HG03064 (cell line): ENCODE measurements around the gene SIN3B.
"Not testable (repeated sequence)": the region's sequence is repeated elsewhere in the genome, so short reads cannot be mapped to it uniquely, and the experiment has no call there.

Source experiments
- ATAC-seq: cut with Tn5 transposase; IDR thresholded peaks from one replicate; pipeline ENCODE4 v1.9.1; 2021; ENCODE audit warnings: low read depth; ENCODE audit not compliant: unreplicated experiment

The SIN3B gene

GRCh38 chr19:16862826-16863415 is 33.7 kb downstream of the SIN3B start:
- ATAC-seq, result no peak

DNA sequence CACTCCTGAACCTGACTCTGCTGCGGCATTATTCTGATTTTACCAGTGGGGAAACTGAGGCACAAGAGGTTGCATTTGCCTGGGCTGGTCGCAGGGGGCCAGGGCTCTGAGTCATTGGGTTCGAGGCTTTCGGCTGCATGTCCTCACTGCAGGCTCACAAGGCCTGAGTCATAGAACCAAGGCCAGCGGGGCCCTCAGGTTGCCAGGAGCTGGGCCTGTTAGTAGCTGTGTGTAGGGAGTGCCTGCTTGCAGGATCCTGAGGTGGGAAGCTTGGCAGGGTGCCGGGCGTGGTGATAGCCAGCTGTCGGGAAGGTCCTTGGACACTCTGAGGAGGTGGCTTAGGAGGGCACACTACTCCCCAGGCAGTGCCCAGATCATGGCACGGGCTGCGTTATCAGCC is 38.0 kb downstream of the SIN3B start:
- ATAC-seq, result no peak

- no peak for ATAC-seq
Measured at GRCh38 chr19:16868423-16869130, 39.4 kb downstream of the SIN3B start.

DNA sequence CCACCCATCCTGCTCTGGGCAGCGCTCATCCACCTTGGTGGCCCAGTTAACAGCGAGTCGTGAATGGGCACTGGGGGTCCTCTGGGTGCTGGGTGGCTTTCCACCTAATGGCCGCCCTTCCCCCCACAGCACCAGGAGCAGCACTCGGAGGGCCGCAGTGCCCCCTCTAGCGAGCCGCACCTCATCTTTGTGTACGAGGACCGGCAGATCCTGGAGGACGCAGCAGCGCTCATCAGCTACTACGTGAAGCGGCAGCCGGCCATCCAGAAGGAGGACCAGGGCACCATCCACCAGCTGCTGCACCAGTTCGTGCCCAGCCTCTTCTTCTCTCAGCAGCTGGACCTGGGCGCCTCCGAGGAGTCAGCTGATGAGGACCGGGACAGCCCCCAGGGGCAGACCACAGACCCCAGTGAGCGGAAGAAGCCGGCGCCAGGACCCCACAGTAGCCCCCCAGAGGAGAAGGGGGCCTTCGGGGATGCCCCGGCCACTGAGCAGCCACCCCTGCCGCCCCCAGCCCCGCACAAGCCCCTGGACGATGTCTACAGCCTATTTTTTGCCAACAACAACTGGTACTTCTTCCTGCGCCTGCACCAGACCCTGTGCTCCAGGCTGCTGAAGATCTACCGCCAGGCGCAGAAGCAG is 40.3 kb downstream of the SIN3B start:
- ATAC-seq, result no peak

- no peak for ATAC-seq
Measured at GRCh38 chr19:16871871-16872270, 42.7 kb downstream of the SIN3B start.

- no peak for ATAC-seq
Measured at GRCh38 chr19:16872728-16873127, 43.5 kb downstream of the SIN3B start.

DNA sequence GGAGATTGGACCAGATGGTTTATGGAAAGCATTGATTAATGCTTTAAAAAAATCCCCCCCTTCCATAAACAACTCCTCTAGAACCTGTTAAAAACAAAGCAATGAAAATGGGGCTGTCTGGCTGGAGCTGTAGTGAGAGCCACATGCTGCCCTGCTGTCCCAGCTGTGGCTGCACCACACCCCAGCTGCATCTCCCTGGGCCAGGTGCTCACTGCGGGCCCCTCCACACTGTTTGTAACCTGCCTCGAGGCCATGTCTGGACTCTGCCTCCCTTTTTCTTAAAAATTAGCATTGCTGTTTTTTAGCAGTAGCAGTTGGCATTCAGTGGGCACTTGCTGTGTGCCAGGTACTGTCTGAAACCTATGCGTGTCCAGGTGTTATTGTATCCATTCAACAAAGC is 44.4 kb downstream of the SIN3B start:
- no peak for ATAC-seq

GRCh38 chr19:16874250-16874977 is 45.2 kb downstream of the SIN3B start:
- no peak for ATAC-seq

GRCh38 chr19:16874978-16875299 is 45.7 kb downstream of the SIN3B start:
- ATAC-seq, result not testable (repeated sequence)

GRCh38 chr19:16875584-16876555 is 46.7 kb downstream of the SIN3B start:
- no peak for ATAC-seq

GRCh38 chr19:16876904-16877361 is 47.7 kb downstream of the SIN3B start:
- ATAC-seq, result no peak

GRCh38 chr19:16877581-16877980 is 48.4 kb downstream of the SIN3B start:
- ATAC-seq, result no peak

DNA sequence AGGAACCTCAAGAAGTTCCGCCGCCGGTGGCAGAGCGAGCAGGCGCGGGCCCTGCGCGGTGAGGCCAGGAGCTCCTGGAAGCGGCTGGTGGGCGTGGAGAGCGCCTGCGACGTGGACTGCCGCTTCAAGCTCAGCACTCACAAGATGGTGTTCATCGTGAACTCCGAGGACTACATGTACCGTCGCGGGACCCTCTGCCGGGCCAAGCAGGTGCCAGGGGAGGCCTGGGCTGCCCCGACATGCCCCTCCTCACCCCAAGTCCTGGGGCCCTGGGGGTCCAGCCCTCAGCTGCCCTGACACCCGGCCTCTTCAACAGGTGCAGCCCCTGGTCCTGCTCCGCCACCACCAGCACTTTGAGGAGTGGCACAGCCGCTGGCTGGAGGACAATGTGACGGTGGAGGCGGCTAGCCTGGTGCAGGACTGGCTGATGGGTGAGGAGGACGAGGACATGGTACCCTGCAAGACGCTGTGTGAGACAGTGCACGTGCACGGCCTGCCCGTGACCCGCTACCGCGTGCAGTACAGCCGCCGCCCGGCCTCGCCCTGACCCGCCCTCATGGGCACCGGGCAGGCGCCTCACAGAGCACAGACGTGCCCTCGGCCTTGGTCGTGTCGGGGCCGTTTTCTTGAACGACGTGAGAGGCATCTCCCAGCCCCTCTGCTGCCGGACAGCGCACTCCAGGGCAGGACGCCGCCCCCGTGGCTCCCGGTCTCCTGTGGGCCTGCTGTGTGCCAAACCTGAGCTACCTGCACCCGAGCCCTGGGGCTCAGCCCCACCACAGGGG is 49.2 kb downstream of the SIN3B start:
- ATAC-seq, result no peak

DNA sequence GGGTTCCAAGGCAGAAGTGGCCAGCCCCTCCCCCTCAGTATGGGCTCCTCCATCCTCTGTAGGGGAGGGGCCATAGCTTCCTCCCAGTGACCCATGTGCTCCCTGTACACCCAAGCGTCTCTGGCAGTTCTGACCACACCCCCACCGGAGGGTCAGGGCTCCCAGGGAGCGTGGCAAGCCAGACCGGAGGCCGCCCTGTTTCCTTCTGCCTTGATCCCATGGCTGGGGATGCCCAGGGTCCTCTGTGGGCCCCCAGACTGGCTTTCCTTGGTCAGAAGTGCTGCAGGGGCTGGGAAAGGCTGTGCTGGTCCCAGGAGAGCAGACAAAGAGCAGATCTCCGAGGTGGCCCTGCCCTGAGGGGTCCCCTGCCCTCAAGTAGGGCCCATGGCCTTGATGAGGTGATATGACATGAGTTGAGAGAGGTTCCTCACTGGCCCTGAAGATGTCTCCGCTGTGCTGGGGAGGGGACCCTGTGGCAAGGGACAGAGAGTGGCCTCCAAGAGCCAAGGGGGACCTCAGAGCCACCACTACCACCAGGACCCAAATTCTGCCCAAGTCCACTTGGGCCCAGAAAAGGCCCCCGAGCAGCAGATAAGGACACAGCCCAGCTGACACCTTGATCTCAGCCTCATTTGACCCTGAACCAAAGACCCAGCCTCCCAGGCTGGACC is 51.8 kb downstream of the SIN3B start:
- ATAC-seq, result no peak

DNA sequence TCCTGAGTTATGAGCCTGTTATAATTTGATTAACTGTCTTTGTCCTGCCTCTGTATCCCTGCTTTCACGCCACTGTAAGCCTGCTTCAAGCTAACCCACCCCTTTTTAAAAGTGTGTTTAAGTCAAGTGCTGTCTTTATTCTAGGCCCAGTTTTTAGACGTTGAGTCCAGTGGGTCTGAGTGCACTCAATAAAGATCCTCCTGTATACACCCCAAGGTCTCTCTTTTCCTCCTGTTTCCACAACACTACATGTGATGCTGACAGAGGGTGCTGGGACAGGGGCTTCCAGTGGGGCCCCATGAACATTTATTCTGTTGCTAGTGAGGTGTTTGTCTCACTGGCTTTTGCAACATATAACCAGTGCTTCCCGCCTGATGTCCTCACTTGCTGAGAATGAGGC is 52.9 kb downstream of the SIN3B start:
- ATAC-seq, result no peak

DNA sequence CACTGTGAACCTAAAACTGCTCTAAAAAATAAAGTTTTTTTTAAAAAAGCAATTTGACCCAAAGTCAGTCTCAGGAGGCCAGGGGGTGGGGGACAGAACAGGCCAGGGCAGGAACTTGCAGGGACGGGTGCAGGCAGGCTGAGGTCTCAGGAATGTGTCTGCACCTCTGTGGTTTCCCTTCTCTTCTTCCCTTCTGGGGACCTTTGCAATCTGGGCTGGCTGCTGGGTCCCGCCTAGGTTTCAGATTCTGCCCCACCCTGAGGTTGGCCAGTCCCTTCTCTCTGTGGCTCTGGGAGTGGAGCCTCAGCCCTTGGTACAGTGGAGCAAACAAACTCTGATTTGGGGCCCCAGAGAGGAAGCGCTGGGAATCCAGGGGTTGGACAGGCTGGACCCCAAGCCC is 54.3 kb downstream of the SIN3B start:
- ATAC-seq, result no peak

DNA sequence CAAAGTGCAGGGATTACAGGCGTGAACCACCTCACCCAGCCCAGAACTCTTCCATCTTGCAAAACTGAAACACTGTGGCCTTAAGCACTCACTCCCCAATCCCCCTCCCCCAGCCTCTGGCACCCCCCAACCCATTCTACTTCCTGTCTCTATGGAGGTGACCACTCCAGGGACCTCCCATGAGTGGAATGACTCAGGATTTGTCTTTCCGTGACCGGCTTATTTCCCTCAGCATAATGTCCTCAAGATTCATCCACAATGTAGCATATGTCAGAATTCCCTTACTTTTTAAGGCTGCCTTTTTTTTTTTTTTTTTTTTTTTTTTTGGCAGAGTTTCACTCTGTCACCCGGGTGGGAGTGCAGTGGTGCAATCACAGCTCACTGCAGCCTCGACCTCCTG is 56.0 kb downstream of the SIN3B start:
- no peak for ATAC-seq

GRCh38 chr19:16886305-16886880 is 57.2 kb downstream of the SIN3B start:
- ATAC-seq, result no peak
